ENCODE measurements around the gene ATP8B2. TPM values are rescaled to one million over a fixed set of nuclear protein-coding genes. Genes with fewer than 3 reads are reported as not detected.

ATP8B2 gene
- total RNA-seq, 3 donors from 2014 or later, result 34.5 to 64.8 (median 61.3) TPM

DNA sequence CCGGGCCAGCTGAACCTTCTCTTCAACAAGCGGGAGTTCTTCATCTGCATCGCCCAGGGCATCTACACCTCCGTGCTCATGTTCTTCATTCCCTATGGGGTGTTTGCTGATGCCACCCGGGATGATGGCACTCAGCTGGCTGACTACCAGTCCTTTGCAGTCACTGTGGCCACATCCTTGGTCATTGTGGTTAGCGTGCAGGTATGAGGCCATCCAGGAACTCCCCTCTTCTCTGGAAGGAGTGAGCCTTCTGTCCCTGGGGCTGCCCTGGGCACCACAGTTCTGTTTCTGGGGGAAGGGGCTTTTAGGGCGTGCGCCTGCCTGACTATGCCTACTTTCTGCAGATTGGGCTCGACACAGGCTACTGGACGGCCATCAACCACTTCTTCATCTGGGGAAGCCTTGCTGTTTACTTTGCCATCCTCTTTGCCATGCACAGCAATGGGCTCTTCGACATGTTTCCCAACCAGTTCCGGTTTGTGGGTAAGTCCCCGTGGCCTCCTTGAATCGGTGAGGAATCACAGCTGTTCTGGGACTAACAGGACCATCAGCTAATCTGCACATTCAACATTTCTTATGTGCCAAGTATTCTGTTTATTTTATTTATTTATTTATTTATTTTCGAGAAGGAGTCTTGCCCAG lies 21.1 kb downstream of the ATP8B2 start:
- no peak for TF ChIP-seq POLR2AphosphoS5 (IDR thresholded peaks at IDR 0.05)
- no peak for TF ChIP-seq POLR2A (IDR thresholded peaks at IDR 0.05)
- TF ChIP-seq, protein P1, sequence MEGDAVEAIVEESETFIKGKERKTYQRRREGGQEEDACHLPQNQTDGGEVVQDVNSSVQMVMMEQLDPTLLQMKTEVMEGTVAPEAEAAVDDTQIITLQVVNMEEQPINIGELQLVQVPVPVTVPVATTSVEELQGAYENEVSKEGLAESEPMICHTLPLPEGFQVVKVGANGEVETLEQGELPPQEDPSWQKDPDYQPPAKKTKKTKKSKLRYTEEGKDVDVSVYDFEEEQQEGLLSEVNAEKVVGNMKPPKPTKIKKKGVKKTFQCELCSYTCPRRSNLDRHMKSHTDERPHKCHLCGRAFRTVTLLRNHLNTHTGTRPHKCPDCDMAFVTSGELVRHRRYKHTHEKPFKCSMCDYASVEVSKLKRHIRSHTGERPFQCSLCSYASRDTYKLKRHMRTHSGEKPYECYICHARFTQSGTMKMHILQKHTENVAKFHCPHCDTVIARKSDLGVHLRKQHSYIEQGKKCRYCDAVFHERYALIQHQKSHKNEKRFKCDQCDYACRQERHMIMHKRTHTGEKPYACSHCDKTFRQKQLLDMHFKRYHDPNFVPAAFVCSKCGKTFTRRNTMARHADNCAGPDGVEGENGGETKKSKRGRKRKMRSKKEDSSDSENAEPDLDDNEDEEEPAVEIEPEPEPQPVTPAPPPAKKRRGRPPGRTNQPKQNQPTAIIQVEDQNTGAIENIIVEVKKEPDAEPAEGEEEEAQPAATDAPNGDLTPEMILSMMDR (IDR thresholded peaks at IDR 0.05), result no peak
- Histone ChIP-seq H3K4me1 (no peaks in the 10 kb centered on the region), H3K27me3 (no peaks in the 10 kb centered on the region), H3K4me3 (no peak overlapping the region), H3K27ac (no peak overlapping the region), H3K9me3 (no peaks in the 10 kb centered on the region), H3K36me3 (no peaks in the 10 kb centered on the region)
- no peak for DNase-seq (ENCODE audit: low spot score in 2 of 2)
- intact Hi-C loops (cut with DNase I; ENCODE audit: low total_unique reads), result no loop called here

DNA sequence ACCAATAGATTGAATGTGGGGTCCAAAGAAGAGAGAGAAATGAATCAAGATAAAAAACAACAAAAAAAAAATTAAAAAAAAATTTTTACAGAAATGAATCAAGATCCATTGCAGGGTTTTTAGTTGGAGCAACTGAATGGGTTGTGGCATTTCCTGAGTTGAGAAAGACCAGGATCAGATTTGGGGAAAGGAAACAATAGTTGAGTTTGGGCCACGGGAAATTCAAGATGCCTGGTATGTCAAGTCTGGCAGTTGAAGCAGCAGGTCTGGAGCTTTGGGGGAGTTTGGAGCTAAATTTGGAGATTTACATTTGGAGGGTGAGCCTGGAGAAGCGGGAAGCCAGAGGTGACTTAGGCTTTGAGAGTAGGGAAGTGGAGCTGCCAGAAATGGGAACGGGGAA lies 22.6 kb downstream of the ATP8B2 start:
- intact Hi-C loops (cut with DNase I; ENCODE audit: low total_unique reads), result no loop called here
- DNase-seq (ENCODE audit: low spot score in 2 of 2), result no peak

GRCh38 chr1:154348429-154349076 lies 23.2 kb downstream of the ATP8B2 start:
- H3K9me3 ChIP-seq, result no peaks in the 10 kb centered on the region
- intact Hi-C loops (cut with DNase I; ENCODE audit: low total_unique reads), result no loop called here
- no peaks in the 10 kb centered on the region for H3K36me3 ChIP-seq
- DNase-seq (ENCODE audit: low spot score in 2 of 2), result no peak
- no peaks in the 10 kb centered on the region for H3K27me3 ChIP-seq
- no peak overlapping the region for H3K27ac ChIP-seq
- H3K4me3 ChIP-seq, result no peak overlapping the region
- TF ChIP-seq, protein P1 (IDR thresholded peaks at IDR 0.05), result no peak
- TF ChIP-seq POLR2A (IDR thresholded peaks at IDR 0.05) (no peak), POLR2AphosphoS5 (IDR thresholded peaks at IDR 0.05) (no peak)
- no peaks in the 10 kb centered on the region for H3K4me1 ChIP-seq

More for the DNA sequence above, 22.6 kb downstream of the ATP8B2 start:
- H3K36me3 ChIP-seq, result no peaks in the 10 kb centered on the region
- TF ChIP-seq, protein P1 (IDR thresholded peaks at IDR 0.05), result no peak
- TF ChIP-seq POLR2AphosphoS5 (IDR thresholded peaks at IDR 0.05), result no peak
- TF ChIP-seq POLR2A (IDR thresholded peaks at IDR 0.05), result no peak
- no peak overlapping the region for H3K27ac ChIP-seq
- no peaks in the 10 kb centered on the region for H3K4me1 ChIP-seq
- no peaks in the 10 kb centered on the region for H3K9me3 ChIP-seq
- no peak overlapping the region for H3K4me3 ChIP-seq
- H3K27me3 ChIP-seq, result no peaks in the 10 kb centered on the region

DNA sequence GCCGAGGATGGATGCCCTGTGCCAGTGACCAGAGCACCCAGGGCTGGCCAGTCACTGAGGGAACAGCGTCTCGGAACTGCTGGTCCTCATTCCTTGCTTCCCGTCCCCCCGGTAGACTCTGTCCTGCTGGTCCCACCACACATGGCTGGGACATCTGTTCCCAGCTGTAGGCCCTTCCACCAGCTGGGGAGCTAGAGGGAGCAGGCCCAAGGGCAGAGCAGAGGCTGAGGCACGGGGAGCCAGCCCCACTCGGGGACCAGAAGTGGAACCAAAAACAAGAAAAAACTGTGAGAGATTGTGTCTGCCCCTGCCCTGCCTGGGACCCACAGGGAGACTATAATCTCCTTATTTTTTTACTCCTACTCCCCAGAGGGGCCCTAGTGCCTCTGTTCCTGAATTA lies 23.8 kb downstream of the ATP8B2 start:
- Histone ChIP-seq H3K9me3 (no peaks in the 10 kb centered on the region), H3K4me3 (no peak overlapping the region), H3K27ac (no peak overlapping the region), H3K27me3 (no peaks in the 10 kb centered on the region), H3K4me1 (no peaks in the 10 kb centered on the region), H3K36me3 (no peaks in the 10 kb centered on the region)
- intact Hi-C loops (cut with DNase I; ENCODE audit: low total_unique reads), result no loop called here
- TF ChIP-seq POLR2AphosphoS5 (IDR thresholded peaks at IDR 0.05), result no peak
- TF ChIP-seq, protein P1 (IDR thresholded peaks at IDR 0.05), result no peak
- TF ChIP-seq POLR2A (IDR thresholded peaks at IDR 0.05), result no peak
- DNase-seq (ENCODE audit: low spot score in 2 of 2), result no peak

DNA sequence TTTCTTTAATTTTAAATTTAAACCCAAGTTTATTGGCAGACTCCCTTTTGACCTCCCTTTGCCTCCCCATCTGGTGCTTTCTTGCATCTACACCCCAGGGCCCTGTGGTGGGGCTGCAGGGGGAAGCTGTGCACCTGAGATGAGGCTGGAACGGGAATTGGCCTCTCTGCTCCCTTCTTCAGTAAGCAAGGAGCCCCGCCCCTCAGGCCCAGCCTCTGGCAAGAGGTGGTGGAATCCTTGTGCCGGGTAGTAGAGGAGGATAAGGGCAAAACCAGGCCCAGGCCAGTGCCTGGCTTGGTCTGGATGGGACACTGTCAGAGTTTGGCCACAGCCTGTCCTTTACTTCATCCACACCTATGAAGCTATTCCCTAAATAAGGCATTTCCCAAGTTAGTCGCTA lies 25.1 kb downstream of the ATP8B2 start:
- Histone ChIP-seq H3K36me3 (no peaks in the 10 kb centered on the region), H3K9me3 (no peaks in the 10 kb centered on the region), H3K4me1 (no peaks in the 10 kb centered on the region), H3K27ac (no peak overlapping the region), H3K4me3 (no peak overlapping the region), H3K27me3 (no peaks in the 10 kb centered on the region)
- TF ChIP-seq POLR2AphosphoS5 (IDR thresholded peaks at IDR 0.05) (no peak), POLR2A (IDR thresholded peaks at IDR 0.05) (no peak)
- TF ChIP-seq, protein P1 (IDR thresholded peaks at IDR 0.05), result no peak
- DNase-seq (ENCODE audit: low spot score in 2 of 2), result no peak
- intact Hi-C loops (cut with DNase I; ENCODE audit: low total_unique reads), result no loop called here

Data from breast epithelium (tissue), 4 donors.